ENCODE data around the gene DNAH12. TPM values are rescaled to one million over a fixed set of nuclear protein-coding genes. Genes with fewer than 3 reads are reported as not detected.

The DNAH12 gene
- total and polyA plus RNA-seq, 8 donors: 0.61 to 10.4 (median 5.4) TPM

DNA sequence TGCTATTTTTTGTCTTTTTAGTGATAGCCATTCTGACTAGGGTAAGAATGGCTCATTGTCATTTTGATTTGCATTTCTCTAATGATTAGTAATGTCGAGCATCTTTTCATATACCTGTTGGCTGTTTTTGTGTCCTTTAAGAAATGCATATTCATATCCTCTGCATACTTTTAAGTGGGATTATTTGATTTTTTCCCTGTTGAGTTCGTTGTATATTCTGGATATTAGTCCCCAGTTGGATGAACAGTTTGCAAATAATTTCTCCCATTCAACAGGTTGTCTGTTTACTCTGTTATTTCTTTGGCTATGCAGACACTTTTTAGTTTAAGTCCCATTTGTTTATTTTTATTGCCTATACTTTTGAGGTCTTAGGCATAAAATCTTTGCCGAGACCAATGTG, 282.2 kb downstream of the DNAH12 start:
- no peak for DNase-seq
- Histone ChIP-seq H3K27me3 (no peaks in the 10 kb centered on the region), H3K4me3 (no peak overlapping the region), H3K36me3 (peaks cover 0 to 96% of the 10 kb centered on the region in 2 donors), H3K4me1 (no peaks in the 10 kb centered on the region), H3K27ac (no peak overlapping the region), H3K9me3 (peaks cover 0 to 2% of the 10 kb centered on the region in 2 donors)
- intact Hi-C loops (cut with DNase I): no loop called here
- TF ChIP-seq, protein P1, sequence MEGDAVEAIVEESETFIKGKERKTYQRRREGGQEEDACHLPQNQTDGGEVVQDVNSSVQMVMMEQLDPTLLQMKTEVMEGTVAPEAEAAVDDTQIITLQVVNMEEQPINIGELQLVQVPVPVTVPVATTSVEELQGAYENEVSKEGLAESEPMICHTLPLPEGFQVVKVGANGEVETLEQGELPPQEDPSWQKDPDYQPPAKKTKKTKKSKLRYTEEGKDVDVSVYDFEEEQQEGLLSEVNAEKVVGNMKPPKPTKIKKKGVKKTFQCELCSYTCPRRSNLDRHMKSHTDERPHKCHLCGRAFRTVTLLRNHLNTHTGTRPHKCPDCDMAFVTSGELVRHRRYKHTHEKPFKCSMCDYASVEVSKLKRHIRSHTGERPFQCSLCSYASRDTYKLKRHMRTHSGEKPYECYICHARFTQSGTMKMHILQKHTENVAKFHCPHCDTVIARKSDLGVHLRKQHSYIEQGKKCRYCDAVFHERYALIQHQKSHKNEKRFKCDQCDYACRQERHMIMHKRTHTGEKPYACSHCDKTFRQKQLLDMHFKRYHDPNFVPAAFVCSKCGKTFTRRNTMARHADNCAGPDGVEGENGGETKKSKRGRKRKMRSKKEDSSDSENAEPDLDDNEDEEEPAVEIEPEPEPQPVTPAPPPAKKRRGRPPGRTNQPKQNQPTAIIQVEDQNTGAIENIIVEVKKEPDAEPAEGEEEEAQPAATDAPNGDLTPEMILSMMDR (IDR thresholded peaks at IDR 0.05): no peak
- ATAC-seq: no peak

DNA sequence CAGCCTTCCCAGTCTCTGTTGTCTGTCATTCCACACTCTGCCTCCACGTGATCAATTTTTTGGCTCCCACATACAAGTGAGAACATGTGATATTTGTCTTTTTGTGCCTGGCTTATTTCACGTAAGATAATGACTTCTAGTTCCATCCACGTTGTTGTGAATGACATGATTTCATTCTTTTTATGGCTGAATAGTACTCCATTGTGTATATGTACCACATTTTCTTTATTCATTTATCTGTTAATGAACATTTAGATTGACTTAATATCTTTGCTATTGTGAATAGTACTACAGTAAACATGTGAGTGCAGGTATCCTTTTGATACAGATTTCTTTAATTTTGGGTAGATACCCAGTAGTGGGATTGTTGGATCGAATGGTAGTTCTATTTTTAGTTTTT, 283.0 kb downstream of the DNAH12 start:
- H3K4me3 ChIP-seq: no peak overlapping the region

DNA sequence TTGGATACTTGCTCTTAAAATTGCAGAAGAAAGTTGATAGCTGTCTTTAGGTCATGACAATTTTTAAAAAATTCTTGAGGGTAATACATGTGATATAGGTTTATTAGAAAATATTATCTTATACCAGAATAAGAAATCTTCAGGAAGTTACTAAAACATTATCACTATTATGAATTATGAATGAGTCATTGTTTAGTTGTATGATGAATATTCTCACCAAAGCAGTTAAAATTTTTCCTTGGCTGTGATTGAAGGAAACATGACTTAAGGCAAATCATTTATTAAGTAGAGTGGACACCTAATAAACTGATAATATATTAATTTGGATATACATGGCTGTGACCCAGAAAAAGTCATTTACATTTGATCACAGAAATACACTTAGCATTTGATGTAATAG, 286.5 kb downstream of the DNAH12 start:
- no peak for DNase-seq
- H3K36me3 ChIP-seq: peaks cover 0 to 83% of the 10 kb centered on the region in 2 donors
- H3K27me3 ChIP-seq: no peaks in the 10 kb centered on the region
- no peaks in the 10 kb centered on the region for H3K9me3 ChIP-seq
- no peaks in the 10 kb centered on the region for H3K4me1 ChIP-seq
- TF ChIP-seq, protein P1 (IDR thresholded peaks at IDR 0.05): no peak
- no peak for ATAC-seq
- no peak overlapping the region for H3K4me3 ChIP-seq
- intact Hi-C loops (cut with DNase I): no loop called here
- no peak overlapping the region for H3K27ac ChIP-seq

More for the DNA sequence above, 283.0 kb downstream of the DNAH12 start:
- TF ChIP-seq, protein P1 (IDR thresholded peaks at IDR 0.05): no peak
- Histone ChIP-seq H3K27me3 (no peaks in the 10 kb centered on the region), H3K9me3 (peaks cover 0 to 2% of the 10 kb centered on the region in 2 donors), H3K4me1 (no peaks in the 10 kb centered on the region), H3K27ac (no peak overlapping the region), H3K36me3 (peaks cover 0 to 91% of the 10 kb centered on the region in 2 donors)
- ATAC-seq (no peak), DNase-seq (no peak)
- intact Hi-C loops (cut with DNase I): no loop called here

GRCh38 chr3:57256844-57257243, 287.3 kb downstream of the DNAH12 start:
- intact Hi-C loops (cut with DNase I): no loop called here
- Histone ChIP-seq H3K4me3 (no peak overlapping the region), H3K27me3 (no peaks in the 10 kb centered on the region), H3K36me3 (peaks cover 0 to 85% of the 10 kb centered on the region in 2 donors), H3K4me1 (no peaks in the 10 kb centered on the region), H3K27ac (no peak overlapping the region), H3K9me3 (no peaks in the 10 kb centered on the region)
- ATAC-seq (no peak), DNase-seq (no peak)
- TF ChIP-seq, protein P1 (IDR thresholded peaks at IDR 0.05): no peak

GRCh38 chr3:57252404-57252803, 291.7 kb downstream of the DNAH12 start:
- Histone ChIP-seq H3K4me1 (no peaks in the 10 kb centered on the region), H3K27me3 (no peaks in the 10 kb centered on the region), H3K36me3 (peaks cover 0 to 79% of the 10 kb centered on the region in 2 donors), H3K9me3 (no peaks in the 10 kb centered on the region), H3K27ac (no peak overlapping the region), H3K4me3 (no peak overlapping the region)
- intact Hi-C loops (cut with DNase I): no loop called here
- ATAC-seq: no peak
- DNase-seq: no peak
- TF ChIP-seq, protein P1 (IDR thresholded peaks at IDR 0.05): no peak

All from left lung (tissue), 10 donors.